ENCODE results near the gene OR52A1.
"Not testable (repeated sequence)": the region's sequence is repeated elsewhere in the genome, so short reads cannot be mapped to it uniquely, and the experiment has no call there.

Gene OR52A1

DNA sequence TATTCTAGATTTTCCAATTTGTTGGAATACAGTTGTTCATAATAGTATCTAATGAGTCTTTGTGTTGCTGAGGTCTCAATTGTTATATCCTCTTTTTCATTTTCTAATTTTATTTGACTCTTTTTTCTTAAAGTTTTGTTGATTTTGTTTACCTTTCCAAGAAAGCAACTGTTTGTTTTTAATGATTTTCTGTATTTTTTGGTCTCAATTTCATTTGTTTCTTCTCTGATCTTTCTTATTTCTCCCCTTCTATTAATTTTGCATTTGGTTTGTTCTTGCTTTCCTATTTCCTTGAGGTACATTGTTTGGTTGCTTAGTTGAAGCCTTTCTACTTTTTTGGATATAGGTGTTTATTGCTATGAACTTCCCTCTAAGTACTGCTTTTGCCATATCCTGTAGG lies 5.2 kb upstream of the OR52A1 start:
- no peak overlapping the region for H3K4me3 ChIP-seq (ENCODE audit: low read length)
- TF ChIP-seq, protein P1, sequence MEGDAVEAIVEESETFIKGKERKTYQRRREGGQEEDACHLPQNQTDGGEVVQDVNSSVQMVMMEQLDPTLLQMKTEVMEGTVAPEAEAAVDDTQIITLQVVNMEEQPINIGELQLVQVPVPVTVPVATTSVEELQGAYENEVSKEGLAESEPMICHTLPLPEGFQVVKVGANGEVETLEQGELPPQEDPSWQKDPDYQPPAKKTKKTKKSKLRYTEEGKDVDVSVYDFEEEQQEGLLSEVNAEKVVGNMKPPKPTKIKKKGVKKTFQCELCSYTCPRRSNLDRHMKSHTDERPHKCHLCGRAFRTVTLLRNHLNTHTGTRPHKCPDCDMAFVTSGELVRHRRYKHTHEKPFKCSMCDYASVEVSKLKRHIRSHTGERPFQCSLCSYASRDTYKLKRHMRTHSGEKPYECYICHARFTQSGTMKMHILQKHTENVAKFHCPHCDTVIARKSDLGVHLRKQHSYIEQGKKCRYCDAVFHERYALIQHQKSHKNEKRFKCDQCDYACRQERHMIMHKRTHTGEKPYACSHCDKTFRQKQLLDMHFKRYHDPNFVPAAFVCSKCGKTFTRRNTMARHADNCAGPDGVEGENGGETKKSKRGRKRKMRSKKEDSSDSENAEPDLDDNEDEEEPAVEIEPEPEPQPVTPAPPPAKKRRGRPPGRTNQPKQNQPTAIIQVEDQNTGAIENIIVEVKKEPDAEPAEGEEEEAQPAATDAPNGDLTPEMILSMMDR (conservative IDR thresholded peaks at IDR 0.05; ENCODE audit: low read depth, low read length), result no peak
- no peak for DNase-seq (ENCODE audit: low read depth)

DNA sequence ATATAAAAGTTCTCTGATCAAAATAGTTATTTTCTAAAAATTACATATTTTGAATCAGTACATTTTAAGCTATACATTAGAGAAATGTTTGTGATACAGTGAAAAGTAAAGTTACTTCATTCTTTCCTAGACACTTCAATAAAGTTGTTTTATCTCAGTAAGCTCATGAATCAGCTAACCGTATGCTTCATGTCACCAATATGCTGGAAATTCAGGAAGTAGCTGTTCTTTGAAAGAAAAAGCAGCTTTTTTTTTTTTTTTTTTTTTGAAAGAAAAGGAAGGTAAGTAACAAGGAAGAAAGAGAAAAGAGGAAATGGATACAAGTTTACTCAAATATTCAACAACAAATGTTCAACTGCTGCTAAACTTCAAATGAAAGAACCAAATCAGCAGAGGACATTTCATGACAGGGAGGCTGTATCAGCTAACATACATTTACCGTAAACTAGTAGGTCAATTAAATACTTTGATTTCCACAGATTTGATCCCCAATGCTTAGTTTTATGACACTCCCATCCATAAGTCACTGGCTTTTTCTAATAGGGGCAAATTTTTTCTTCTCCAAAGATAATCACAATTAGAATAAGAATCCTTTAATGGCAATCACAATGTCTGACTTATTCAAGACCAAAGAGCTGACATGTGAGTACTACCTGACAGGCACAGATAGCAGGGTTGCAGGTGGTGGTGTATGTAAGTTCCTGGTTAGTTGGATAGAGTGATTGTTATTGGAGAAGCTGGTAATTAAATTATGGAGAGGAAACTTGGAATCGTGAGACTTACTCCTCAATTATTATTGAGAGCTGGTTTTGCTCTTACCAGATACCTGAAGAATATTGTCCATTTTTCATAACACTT lies 754 bp downstream of the OR52A1 start:
- H3K4me3 ChIP-seq (ENCODE audit: low read length), result no peak overlapping the region
- DNase-seq (ENCODE audit: low read depth), result no peak

DNA sequence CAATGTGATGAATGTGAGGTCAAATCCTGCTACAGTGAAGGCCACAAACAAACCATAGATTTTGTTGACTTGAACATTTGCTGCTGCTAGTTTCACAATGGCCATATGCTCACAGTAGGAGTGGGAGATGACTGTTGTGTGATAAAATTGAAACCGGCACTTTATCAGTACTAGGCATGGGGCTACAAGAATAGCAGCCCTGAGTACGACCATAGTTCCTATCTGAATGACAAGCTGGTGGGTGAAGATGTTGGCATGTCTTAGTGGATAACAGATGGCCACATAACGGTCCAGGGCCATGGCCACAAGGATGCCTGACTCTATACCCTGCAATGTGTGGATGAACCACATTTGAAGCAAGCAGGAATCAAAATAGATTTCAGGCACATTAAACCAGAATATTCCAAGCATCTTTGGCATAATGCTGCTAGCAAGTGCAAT lies 2.8 kb downstream of the OR52A1 start:
- TF ChIP-seq, protein P1 (conservative IDR thresholded peaks at IDR 0.05; ENCODE audit: low read depth, low read length), result no peak
- DNase-seq (ENCODE audit: low read depth), result no peak
- H3K4me3 ChIP-seq (ENCODE audit: low read length), result no peak overlapping the region

More for the DNA sequence above, 754 bp downstream of the OR52A1 start:
- TF ChIP-seq, protein P1 (conservative IDR thresholded peaks at IDR 0.05; ENCODE audit: low read depth, low read length), result no peak

DNA sequence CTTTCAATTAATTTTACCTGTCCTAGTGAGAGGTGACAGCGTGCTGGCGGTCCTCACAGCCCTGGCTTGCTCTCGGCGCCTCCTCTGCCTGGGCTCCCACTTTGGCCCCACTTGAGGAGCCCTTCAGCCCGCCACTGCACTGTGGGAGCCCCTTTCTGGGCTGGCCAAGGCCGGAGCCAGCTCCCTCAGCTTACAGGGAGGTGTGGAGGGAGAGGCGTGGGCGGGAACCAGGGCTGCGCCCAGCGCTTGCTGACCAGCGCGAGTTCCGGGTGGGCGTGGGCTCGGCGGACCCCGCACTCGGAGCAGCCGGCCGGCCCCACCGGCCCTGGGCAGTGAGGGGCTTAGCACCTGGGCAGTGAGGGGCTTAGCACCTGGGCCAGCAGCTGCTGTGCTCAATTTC lies 10.4 kb downstream of the OR52A1 start:
- H3K4me3 ChIP-seq (ENCODE audit: low read length); DNase-seq (ENCODE audit: low read depth): not testable (repeated sequence)

DNA sequence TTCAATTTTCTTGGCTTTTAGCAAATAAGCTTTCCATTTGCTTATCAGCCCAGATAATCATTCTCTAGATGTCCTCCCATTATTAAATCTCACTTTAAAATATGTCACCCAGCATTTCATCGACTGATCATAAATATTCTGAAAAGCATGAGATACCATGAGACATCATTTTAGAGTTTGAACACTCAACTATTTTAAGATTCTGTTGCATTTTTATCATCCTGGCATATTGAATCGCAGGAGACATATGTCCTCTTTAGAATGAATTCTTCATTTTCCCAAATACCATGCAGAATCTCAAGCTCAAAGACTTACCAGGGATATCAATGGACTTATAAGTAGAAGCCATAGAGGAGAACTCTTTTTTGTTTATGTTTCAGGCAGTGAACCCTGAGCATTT lies 16.6 kb downstream of the OR52A1 start, which contains the start of gene OR52A5:
TSS of gene OR52A5 (minus strand) at position 361 of the 400 bp plus-strand sequence. CDS start 5,714 bp downstream, outside the sequence.
- DNase-seq (ENCODE audit: low read depth), result no peak
- TF ChIP-seq, protein P1 (conservative IDR thresholded peaks at IDR 0.05; ENCODE audit: low read depth, low read length), result no peak
- H3K4me3 ChIP-seq (ENCODE audit: low read length), result no peak within 1 kb of the TSS

DNA sequence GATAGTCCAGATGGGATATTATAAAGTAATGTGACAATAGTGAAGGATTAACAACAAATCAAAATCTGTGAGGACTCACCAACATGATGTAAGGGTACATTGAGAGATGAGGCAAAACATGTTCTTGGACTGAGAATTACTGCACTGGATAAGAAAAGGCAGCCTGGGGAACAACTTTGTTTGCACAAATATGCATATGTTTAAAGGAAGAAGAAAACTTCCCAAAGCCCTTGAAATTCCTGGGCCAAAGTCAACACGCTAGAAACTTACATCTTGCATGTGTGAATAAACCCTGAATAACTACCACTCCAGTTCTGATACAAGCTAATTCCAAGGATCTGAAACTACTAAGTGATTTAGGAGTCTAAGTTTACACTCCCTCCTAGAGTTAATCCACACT lies 17.5 kb downstream of the OR52A1 start:
- H3K4me3 ChIP-seq (ENCODE audit: low read length), result no peak overlapping the region
- TF ChIP-seq, protein P1 (conservative IDR thresholded peaks at IDR 0.05; ENCODE audit: low read depth, low read length), result no peak
- DNase-seq (ENCODE audit: low read depth), result no peak

DNA sequence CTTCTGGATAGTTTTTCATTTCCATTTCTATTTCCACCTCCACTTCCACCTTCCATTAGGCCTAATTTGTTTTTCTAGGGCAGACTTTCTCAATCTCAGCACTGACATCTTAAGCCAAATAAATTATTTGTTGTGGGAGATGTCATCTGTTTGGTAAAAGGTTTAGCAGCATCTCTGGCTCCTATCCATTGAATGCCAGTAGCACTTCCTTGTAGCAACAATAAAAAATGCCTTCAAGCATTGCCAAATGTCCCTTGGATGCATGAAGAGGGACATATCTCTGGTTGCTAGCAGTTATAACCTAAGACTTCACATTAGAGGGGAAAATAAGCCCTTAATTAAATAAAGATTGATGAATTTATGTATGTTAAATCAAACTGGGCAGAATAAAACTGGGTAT lies 18.3 kb downstream of the OR52A1 start:
- DNase-seq (ENCODE audit: low read depth), result no peak
- TF ChIP-seq, protein P1 (conservative IDR thresholded peaks at IDR 0.05; ENCODE audit: low read depth, low read length), result no peak

More for the DNA sequence above, 18.3 kb downstream of the OR52A1 start:
- no peak overlapping the region for H3K4me3 ChIP-seq (ENCODE audit: low read length)
